ENCODE data around the gene CD36. TPM values are rescaled to one million over a fixed set of nuclear protein-coding genes. Genes with fewer than 3 reads are reported as not detected.

CD36 gene
- total RNA-seq, 2 donors from 2014 or later, result 120 to 152 TPM

- DNase-seq (ENCODE audit: low spot score), result no peak
- intact Hi-C loops (cut with DNase I), result loop anchor here in 1 of 2 donors (2.0 kb wide), 1 partner anchor 34 kb away; no protein-coding TSS in a partner anchor
These were observed 15.9 kb upstream of the CD36 start for GRCh38 chr7:80622541-80622940.

GRCh38 chr7:80623503-80624252 is 14.8 kb upstream of the CD36 start:
- intact Hi-C loops (cut with DNase I), result loop anchor here in 1 of 2 donors (2.0 kb wide), 1 partner anchor 35 kb away; no protein-coding TSS in a partner anchor
- DNase-seq (ENCODE audit: low spot score), result no peak

GRCh38 chr7:80624763-80625162 is 13.7 kb upstream of the CD36 start:
- intact Hi-C loops (cut with DNase I), result no loop called here

GRCh38 chr7:80629023-80629422 is 9.4 kb upstream of the CD36 start:
- intact Hi-C loops (cut with DNase I), result no loop called here
- no peak for DNase-seq (ENCODE audit: low spot score)

More at GRCh38 chr7:80624763-80625162, 13.7 kb upstream of the CD36 start:
- DNase-seq (ENCODE audit: low spot score), result no peak

- no peak for DNase-seq (ENCODE audit: low spot score)
- intact Hi-C loops (cut with DNase I), result no loop called here
These were observed 7.6 kb upstream of the CD36 start for GRCh38 chr7:80630608-80631405.

GRCh38 chr7:80631421-80631820 is 7.0 kb upstream of the CD36 start:
- intact Hi-C loops (cut with DNase I), result no loop called here
- DNase-seq (ENCODE audit: low spot score), result no peak

GRCh38 chr7:80632139-80632538 is 6.3 kb upstream of the CD36 start:
- no peak for DNase-seq (ENCODE audit: low spot score)

GRCh38 chr7:80632819-80633218 is 5.6 kb upstream of the CD36 start:
- DNase-seq (ENCODE audit: low spot score), result no peak
- intact Hi-C loops (cut with DNase I), result no loop called here

More at GRCh38 chr7:80632139-80632538, 6.3 kb upstream of the CD36 start:
- intact Hi-C loops (cut with DNase I), result no loop called here

GRCh38 chr7:80634505-80634904 is 3.9 kb upstream of the CD36 start:
- intact Hi-C loops (cut with DNase I), result no loop called here
- no peak for DNase-seq (ENCODE audit: low spot score)

GRCh38 chr7:80635533-80635932 is 2.9 kb upstream of the CD36 start:
- intact Hi-C loops (cut with DNase I), result no loop called here
- no peak for DNase-seq (ENCODE audit: low spot score)

GRCh38 chr7:80635998-80636397 is 2.4 kb upstream of the CD36 start:
- intact Hi-C loops (cut with DNase I), result no loop called here
- DNase-seq (ENCODE audit: low spot score), result no peak

GRCh38 chr7:80636709-80637108 is 1.7 kb upstream of the CD36 start:
- intact Hi-C loops (cut with DNase I), result no loop called here
- DNase-seq (ENCODE audit: low spot score), result no peak

- no peak for DNase-seq (ENCODE audit: low spot score)
- intact Hi-C loops (cut with DNase I), result no loop called here
These were observed 988 bp upstream of the CD36 start for GRCh38 chr7:80637454-80637853.

- DNase-seq (ENCODE audit: low spot score), result no peak
- intact Hi-C loops (cut with DNase I), result no loop called here
These were observed 569 bp downstream of the CD36 start for GRCh38 chr7:80639011-80639410.

- no peak for DNase-seq (ENCODE audit: low spot score)
- intact Hi-C loops (cut with DNase I), result loop anchor here in 1 of 2 donors (10.0 kb wide), 1 partner anchor 206 kb away; no protein-coding TSS in a partner anchor
These were observed 2.4 kb downstream of the CD36 start for GRCh38 chr7:80640846-80641245.

GRCh38 chr7:80641548-80641947 is 3.1 kb downstream of the CD36 start:
- no peak for DNase-seq (ENCODE audit: low spot score)
- intact Hi-C loops (cut with DNase I), result loop anchor here in 1 of 2 donors (10.0 kb wide), 1 partner anchor 207 kb away; no protein-coding TSS in a partner anchor

- intact Hi-C loops (cut with DNase I), result loop anchor here in 1 of 2 donors (10.0 kb wide), 1 partner anchor 208 kb away; no protein-coding TSS in a partner anchor
- no peak for DNase-seq (ENCODE audit: low spot score)
These were observed 4.4 kb downstream of the CD36 start for GRCh38 chr7:80642871-80643270.

GRCh38 chr7:80643336-80643915 is 5.0 kb downstream of the CD36 start:
- DNase-seq (ENCODE audit: low spot score), result no peak
- intact Hi-C loops (cut with DNase I), result loop anchor here in 1 of 2 donors (10.0 kb wide), 1 partner anchor 209 kb away; no protein-coding TSS in a partner anchor

GRCh38 chr7:80644054-80644453 is 5.6 kb downstream of the CD36 start:
- no peak for DNase-seq (ENCODE audit: low spot score)
- intact Hi-C loops (cut with DNase I), result loop anchor here in 1 of 2 donors (10.0 kb wide), 1 partner anchor 209 kb away; no protein-coding TSS in a partner anchor

Measured in posterior vena cava (tissue), 2 donors.